Measurements from ENCODE around the gene HOXD3.

Gene HOXD3

DNA sequence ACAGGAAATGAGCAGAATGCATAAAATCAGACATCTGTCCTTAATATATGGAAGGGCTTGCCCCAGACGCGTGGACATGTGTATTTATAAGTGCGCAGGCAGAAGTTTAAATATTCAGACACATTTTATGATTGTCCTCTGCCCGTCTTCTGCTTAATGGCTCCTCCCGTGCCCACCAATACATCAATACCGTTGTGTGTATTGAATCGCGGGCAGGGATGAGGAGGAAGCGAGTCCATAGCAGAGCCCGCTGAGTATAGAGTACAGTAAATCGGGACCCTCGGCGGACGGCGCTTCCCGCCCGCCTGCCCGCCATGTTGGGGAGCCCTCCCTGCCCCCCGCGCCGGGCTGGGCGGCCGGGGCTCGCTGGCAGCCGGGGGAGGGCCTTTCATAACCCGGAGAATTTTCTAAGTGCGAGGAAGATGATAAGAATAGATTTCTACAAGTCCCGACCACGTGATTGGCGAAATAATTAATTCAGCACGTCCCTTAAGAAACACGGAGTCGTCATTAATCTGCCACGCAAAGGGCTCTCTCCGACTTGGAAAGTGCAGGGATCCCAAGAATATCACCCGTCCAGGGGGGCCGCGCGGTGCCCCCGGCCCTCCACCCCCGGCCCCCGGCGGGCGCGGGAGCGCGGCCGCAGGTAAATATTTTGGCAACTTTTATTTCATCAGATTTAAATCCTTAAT lies at the start of gene HOXD3:
Gene HOXD3 (plus strand): TSS at position 501 of the 692 bp plus-strand sequence. CDS start 11,808 bp downstream, outside the sequence.
- DNase-seq: no peak

DNA sequence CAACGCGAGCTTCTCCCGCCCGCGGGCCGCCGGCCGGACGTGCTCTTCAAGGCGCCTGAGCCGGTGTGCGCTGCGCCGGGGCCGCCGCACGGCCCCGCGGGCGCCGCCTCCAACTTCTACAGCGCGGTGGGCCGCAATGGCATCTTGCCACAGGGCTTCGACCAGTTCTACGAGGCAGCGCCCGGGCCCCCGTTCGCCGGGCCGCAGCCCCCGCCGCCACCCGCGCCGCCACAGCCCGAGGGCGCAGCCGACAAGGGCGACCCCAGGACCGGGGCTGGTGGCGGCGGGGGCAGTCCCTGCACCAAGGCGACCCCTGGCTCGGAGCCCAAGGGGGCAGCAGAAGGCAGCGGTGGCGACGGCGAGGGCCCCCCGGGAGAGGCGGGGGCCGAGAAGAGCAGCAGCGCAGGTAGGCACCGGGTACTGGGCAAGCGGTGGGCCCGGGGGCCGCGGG lies 49.4 kb upstream of the HOXD3 start:
- DNase-seq: no peak

DNA sequence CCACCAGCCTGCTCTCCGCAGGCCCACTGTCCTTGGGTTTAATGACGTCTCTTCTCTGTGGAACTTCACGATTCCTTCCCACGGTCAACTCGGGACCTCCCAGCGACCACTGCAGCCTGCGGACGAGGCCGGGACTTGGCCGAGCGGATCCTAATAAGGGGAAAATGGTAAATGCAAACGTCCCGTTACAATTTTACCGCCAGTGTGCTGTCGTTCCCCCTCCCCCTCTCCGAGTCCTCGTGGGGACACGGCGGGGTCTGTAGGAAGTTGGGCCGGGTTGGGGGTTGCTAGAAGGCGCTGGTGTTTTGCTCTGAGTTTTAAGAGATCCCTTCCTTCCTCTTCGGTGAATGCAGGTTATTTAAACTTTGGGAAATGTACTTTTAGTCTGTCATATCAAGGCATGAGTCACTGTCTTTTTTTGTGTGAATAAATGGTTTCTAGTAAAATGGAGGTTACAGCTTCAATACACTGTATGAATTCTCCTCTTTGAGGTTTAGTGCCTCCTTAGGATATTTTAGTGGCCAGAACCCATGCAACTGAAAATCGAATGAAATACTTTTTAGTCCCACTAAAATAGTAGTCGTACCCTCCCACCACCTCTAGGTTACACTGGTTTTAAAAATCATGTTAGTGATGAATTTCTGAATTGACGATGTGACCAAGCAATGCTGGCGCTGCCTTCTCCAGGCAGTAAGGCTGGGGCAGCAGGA lies 47.8 kb upstream of the HOXD3 start:
- peak in 1 of 2 experiments; percentile 27 for DNase-seq

DNA sequence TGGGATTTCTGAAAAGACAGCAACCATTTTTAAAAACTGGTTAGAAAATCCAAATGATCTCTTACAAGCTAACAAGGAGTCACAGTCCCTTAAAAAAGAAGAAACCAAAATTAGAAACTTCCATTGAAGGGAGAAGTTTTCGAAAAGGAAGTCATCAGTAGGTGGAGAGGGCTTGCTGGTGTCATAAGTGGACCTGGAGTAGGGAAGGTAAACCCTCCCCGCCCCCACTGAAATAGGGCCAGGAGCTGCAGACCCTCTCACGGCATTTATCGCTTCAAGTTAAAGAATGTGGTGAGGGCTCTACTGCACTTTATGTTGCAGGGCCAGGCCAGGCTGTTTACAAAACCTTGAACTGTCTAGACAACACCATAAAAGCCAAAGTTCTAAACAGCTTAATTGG lies 47.2 kb upstream of the HOXD3 start:
- no peak for DNase-seq

DNA sequence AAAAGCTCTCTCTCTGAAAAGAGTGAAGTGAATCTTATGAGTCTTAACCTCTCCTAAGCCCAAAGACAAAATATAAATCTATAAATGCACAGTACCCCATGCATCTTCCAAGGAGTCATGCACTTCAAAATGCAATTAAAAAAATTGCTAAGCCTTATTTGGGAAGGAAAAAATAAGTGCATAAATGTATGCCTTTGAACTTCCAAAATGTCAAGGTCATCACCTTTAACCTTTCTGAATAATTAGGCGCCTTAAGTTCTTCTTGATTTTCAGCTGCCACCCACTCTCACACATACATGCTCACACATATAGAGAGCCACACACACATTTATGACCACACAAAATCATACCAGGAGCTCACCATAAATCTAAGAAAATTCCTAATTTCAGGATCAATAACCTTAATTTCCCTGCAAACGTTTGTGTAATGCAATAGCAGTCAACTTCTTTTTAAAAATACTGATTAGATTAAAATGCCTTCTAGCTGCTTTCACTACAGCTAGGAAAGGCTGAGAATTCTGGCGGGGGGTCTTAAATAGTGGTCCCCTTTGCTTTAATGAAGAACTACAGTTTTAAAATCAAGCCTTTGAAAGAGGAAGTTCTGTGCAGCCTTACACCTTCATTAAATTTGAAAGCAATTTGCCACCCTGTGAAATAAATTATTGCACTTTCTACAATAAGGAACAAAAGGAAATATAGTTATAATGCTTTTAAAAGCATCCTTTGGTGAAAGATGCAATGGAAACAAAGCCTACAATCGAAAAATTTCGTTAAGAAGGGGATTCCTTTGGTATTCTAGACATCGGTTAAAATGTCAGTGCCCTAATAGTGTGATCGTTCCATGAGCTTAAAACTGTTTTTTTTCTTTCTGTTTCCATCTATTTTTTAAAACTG lies 46.4 kb upstream of the HOXD3 start:
- peak; percentile 31 to 41 for DNase-seq

DNA sequence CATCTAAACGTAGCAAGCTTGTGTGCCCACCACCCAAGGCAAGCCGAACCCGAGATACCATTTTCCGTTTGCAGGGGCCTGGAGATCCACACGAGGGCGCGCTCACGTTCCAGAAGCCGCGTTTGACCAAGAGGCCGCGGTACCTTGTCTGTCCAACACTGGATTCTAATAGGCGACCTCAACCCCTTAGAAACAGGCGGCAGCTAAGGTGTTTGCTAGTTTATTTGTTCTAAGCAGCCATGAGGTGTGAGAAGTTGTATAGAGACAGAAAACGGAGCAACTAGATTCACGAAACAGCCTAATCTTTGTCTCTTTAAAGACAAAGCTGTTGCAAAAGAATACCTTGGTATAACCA lies 45.8 kb upstream of the HOXD3 start:
- DNase-seq: peak; percentile 81 to 97

DNA sequence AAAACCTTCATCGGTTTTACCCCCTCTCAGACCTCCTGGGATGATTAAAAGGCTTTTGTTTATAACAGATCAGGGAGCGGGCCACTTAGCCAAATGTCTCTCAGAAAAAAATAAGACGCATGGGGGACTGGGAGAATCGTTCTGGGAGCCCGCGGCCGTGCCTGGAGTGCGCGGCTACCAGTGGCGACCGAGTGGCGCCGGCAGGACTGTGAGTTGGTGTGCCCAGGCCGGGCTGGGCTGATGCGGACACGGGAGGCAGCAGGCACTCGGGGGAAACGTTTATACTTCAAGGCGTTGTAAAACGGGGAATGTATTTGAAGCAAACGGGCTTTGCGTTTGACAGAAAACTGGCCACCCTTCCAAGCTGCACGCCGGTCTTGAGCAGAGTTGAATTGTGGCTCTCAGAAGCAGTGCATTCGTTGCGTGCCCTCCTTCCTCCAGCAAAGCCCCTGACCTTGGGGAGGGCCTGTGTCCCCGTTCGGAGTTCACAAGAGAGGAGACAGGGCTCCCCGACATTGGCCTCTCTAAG lies 45.2 kb upstream of the HOXD3 start:
- no peak for DNase-seq

DNA sequence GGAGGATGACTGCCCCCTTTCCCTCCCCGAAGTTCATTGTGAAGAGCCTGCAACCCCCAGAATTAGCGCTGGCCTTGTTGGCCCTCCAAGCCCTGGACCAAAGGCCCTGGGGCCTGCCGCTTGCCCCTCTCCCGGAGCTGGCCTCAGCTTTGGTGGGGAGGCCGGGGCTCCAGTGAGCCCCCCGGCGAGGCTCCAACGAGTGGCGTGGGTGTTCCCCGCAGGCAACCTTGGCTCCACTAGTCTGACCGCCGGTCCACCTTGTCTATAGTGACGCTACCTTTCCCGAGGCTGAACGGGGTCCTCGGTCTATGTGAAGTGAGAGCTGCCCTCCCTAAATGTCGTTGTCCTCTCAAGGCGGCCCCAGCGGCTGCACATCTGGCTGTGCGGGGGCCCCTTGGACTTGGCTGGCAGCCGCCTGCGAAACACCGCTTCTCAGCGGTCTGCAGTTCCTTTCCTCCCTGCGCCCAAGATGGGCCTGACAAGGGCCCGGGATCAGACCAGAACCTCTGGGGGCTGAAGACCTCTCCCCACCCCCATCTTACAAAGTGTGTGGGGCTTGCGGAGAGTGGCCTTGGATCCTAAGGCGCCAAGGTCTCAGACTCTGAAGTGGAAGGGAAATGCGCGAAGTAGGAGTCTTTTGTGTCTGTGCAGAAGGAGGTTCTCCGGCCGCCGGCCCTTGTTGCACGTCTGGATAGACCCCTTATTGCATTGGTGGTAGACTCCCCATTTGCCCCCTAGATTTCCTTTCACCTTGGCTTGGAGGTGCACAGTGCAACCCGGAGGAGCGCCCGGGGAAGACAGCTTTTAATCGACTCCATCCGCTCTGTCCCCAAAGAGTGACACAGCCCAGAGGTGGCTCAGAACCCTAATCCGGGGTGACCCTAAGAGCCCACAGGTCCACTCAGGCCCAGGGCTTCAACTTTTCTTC lies 44.5 kb upstream of the HOXD3 start:
- DNase-seq: no peak

DNA sequence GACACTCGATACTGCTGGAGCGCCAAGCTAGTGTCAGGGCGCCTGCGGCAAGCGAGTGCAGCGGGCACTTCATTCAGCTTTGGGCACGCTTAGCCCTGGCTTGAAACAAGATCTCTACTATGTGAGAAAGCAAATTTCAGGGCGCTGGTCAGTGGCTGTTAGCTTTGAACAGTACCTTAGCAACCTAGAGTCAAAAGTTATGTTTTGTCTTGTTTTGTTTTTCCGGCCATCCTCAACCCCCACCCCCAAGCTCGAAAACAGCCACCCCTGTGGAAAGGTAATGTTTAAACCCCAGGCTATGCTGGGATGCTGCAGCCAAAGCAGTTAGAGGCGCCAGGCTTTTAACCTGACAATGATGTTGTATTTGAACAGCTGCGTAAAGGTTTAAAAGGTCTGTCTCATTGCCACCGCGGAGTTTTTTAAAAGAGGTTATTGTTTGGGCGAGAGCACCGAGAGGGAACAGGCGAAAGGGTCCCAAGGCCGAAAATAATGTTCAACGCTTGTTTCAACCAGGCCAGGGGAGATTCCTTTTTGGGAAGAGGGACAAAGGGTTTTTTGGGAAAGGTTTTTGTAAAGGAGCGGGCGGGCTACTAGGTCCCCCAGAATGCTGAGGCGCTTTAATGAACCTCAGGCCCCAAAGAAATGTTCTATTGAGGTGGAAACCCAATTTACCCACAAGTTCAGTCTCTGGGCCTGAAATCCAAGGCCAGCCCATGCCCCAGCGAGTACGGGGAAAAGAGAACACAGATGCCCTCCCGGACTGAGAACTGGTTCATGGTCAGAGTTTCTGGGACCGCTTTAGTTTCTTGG lies 42.8 kb upstream of the HOXD3 start:
- no peak for DNase-seq

DNA sequence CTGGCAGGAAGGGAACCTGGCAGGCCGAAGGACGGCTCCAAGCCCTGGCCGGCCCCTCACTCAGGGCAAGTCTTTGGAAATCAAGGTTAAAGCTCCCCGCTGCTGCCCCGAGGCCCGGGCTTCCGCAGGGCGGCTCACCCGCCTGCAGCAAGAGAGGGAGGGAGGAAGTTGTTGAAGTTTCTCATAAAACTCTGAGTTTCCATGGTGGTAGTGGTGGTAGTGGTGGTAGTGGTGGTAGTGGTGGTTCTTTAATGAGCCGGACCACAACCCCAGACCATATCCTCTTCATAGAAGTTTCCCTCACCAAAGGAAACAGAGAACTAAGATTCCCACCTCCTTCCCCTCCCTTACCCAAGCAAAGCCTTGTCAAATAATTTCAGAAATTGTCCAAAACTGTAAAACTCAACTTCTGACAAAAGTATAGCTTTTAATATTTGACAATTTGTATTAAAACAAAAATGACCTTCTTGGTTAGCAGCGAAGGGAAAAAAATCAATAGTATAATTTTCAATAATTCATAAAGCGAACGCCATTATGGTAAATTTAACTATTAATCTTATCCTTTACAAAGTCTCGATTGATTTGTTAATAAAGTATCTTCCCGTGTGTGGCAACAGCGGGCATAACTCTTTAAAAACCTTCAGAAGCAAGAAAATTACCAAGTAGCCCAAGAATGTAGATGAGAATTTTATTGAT lies 42.0 kb upstream of the HOXD3 start:
- peak in 1 of 2 experiments; percentile 26 for DNase-seq

DNA sequence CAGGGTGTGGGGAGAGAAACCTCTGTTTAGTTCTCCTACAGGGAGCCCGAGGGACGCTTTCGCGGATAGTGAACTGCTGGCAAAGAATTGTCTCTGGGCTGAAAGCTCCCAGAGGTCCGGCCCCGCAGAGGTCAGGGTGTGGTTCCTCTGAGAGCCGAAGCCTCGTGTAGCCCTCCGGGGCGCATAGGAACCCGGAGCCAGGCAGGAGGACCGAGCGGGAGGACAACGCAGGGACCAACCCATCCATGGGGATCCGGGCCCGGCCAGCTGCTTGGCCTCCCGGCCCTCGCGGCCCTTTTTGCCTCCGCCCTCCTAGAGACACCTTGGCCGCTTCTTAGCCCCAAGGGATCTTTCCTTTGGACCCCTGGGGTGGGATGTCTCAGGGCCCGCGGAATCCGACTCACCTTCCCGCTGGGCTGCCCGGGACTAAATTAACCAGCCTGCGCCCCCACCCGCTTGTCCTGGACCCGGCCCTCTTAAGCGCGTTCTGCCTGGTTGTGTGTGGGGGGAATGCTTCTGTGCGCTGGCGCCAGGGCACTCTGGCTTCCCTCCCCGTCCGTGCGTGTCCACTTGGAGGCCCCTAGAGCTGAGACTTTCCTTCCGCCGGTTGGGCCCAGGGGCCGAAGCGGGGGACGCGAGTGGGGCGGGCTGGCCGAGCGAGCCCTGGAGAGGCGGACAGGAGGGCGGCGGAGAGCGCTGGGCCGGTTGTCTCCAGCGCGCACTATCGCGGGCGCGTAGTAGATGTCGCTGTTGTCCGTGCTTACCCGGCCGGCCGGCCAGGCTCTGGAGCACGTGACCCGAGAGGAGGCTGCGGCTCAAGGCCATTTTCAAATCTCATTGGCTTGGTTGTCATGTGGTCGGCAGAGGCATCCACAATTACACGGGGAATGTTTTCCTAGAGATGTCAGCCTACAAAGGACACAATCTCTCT lies 41.0 kb upstream of the HOXD3 start, which contains the start of gene HOXD10:
Gene HOXD10 (plus strand): TSS at position 896 of the 931 bp plus-strand sequence. CDS start 56 bp downstream, outside the sequence.
- no peak for DNase-seq

DNA sequence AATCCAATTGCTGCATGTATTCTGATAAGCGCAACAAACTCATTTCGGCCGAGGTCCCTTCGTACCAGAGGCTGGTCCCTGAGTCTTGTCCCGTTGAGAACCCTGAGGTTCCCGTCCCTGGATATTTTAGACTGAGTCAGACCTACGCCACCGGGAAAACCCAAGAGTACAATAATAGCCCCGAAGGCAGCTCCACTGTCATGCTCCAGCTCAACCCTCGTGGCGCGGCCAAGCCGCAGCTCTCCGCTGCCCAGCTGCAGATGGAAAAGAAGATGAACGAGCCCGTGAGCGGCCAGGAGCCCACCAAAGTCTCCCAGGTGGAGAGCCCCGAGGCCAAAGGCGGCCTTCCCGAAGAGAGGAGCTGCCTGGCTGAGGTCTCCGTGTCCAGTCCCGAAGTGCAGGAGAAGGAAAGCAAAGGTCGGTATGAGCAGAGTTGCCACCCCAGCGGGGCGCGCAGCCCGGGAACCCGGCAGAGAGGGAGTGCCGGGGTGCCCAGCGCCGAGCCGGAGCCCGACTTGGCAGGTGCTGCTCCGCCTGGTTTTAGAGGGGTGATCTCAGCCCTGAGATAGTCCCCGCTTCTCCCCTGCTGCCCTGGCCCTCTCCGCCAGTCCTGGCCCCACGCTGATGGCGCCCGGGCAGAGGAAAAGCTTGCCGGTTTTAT lies 39.8 kb upstream of the HOXD3 start:
- no peak for DNase-seq

DNA sequence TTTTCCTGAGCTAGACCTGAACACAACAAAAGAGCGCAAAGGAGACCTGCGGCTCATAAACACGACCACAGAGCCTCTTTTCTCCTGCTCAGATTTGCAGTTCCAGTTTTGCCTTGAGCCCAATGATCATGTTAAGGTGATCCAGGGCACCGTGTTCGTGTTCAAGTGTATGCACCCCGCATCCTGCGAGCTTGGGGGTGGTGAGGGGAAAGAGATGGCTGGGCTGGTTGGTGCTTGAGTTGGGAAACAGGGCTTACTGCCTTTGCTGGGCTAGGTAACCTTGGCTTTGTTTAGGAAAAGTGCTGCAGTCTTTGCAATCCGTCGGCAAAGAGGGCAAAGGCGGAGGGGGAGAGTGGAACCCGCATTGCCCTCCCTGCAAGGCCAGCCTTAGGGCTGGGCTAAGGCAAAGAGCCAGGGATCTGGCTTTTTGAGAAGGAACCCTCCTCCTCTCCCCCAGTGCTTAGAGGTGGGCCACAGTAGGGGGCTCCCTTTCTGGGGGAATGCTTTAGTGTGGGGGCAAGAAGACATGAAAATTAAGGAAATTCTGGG lies 39.2 kb upstream of the HOXD3 start:
- no peak for DNase-seq

DNA sequence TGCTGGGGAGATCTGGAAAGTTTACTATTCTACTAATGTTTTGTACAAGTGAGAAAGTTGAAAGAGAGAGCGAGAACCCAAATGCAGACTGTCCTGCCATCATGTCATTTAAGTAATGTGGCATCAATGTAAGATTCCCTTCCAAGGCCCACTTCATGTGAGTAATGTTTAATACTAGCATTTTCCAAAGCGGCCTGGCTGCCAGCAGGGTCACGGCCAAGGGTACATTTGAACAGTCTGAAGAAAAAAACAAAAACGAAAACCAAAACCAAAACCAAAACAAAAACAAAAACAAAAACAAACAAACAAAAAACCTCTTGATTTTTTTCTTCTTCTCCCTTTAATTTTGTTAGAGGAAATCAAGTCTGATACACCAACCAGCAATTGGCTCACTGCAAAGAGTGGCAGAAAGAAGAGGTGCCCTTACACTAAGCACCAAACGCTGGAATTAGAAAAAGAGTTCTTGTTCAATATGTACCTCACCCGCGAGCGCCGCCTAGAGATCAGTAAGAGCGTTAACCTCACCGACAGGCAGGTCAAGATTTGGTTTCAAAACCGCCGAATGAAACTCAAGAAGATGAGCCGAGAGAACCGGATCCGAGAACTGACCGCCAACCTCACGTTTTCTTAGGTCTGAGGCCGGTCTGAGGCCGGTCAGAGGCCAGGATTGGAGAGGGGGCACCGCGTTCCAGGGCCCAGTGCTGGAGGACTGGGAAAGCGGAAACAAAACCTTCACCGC lies 38.3 kb upstream of the HOXD3 start:
- peak; percentile 84 to 86 for DNase-seq

DNA sequence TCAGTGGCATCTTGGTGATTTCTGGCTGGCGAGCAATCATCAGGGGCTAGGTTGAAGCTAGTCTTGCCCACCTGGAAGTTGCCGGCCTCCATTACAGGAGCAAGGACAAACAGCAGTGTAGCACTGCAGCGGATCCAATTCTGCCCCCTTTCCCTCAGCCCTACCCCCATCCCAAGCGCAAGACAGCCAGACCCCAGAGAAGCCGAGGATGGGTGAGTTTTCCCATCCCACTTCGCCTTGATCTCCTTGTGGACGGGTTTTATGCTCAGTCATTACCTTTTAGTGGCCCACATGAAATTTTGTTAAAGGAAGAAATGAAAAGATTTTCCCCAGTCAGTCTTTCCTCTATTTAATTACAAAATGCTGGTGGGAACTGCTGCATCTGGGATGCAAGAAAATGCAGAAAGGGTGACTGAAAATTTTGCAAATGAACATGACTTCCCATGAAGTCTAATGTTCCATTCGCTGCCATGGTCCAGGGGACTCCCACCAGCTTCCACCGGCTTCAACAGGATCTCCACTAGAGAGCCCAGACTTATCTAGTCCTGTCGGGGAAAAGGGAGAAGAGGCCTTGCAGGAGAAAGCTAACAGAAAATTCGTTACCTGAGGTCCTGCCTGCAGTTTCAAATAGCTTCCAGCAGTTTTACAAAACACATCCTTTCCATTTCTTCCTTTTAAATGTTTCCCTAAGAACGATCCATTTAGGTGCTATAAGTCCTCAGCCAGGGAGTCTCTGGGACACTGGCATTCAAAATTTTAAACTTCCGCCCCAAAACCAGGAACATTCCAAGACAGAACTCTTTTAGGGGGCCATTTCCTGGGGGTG lies 36.5 kb upstream of the HOXD3 start:
- no peak for DNase-seq

DNA sequence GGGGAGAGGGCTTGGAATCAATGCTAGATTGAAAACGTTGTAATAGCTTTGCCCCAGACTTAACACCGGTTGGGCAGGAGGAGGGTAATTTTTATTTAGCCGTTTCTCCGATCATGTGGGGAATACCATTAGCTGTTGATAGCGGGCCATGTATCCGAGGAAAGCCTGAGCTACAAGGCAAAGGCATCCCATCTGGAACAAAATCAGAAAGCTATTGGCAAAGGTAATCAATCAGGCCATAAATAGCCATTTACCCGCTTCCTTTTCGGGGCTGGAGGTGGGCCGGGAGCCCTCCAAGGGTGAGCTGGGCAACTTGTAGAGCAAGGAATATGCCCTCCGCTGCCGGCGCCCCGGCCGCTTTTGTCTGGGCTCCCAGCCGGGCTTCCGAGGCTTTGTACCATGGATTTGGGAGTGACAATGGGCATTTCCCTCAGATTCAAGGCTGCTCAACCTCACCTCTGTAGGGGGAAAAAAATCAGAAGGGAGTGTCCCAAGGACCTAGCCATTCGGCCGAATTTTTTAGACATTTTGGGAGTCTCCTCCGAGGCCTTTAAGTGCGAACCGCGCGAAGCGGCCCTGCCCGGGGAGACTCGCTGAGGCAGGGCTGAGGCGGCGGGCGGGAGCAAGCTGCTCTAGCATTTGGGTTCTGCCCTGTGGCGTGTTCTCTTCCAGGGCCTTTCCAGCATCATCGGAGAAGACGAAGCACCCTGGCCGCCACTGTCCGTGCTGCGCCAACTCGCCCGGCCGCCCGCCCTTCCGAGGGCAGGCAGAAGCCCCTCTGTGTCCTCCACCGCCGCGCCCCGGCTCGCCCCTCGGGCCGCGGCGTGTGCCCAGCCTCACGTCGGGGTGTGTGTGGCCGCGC lies 35.7 kb upstream of the HOXD3 start:
- DNase-seq: no peak
